ENCODE data around the gene MCAT. TPM values are rescaled to one million over a fixed set of nuclear protein-coding genes. Genes with fewer than 3 reads are reported as not detected.
A peak's percentile ranks its signal among the peaks of the same experiment; 100 is the strongest.
"Not testable (repeated sequence)": the region's sequence is repeated elsewhere in the genome, so short reads cannot be mapped to it uniquely, and the experiment has no call there.

The MCAT gene
- polyA plus RNA-seq, 1 of the 3 experiments (the other 2 are of a cell fraction), result 12.0 TPM

DNA sequence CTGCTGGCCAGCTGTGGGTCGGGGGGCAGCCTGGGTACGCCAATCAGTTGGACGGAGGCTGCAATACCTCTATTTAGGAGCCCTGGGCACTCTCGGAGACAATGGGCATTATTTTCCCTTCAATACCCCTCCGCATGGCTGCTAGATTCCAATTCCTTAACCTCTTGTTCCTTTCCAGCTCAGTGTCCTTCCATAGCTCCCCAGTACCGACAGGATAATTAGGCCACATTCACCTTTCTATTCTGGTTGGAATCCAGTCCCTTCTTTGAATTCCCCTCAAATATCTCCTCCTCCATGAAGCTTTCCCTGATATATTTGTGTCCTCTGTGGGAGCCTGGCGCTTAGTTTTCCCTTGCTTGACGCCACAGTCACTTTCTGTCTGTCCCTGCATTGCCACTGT, 36.9 kb downstream of the MCAT start (continued):
- TF ChIP-seq, protein P1, sequence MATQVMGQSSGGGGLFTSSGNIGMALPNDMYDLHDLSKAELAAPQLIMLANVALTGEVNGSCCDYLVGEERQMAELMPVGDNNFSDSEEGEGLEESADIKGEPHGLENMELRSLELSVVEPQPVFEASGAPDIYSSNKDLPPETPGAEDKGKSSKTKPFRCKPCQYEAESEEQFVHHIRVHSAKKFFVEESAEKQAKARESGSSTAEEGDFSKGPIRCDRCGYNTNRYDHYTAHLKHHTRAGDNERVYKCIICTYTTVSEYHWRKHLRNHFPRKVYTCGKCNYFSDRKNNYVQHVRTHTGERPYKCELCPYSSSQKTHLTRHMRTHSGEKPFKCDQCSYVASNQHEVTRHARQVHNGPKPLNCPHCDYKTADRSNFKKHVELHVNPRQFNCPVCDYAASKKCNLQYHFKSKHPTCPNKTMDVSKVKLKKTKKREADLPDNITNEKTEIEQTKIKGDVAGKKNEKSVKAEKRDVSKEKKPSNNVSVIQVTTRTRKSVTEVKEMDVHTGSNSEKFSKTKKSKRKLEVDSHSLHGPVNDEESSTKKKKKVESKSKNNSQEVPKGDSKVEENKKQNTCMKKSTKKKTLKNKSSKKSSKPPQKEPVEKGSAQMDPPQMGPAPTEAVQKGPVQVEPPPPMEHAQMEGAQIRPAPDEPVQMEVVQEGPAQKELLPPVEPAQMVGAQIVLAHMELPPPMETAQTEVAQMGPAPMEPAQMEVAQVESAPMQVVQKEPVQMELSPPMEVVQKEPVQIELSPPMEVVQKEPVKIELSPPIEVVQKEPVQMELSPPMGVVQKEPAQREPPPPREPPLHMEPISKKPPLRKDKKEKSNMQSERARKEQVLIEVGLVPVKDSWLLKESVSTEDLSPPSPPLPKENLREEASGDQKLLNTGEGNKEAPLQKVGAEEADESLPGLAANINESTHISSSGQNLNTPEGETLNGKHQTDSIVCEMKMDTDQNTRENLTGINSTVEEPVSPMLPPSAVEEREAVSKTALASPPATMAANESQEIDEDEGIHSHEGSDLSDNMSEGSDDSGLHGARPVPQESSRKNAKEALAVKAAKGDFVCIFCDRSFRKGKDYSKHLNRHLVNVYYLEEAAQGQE (IDR thresholded peaks at IDR 0.05; ENCODE audit: low read depth, low read length), result no peak
- TF ChIP-seq JUND (IDR thresholded peaks at IDR 0.05) (no peak), TAF1 (IDR thresholded peaks at IDR 0.05; ENCODE audit: borderline replicate concordance, low read depth, low read length) (no peak), SMC3 (IDR thresholded peaks at IDR 0.05; ENCODE audit: low read depth, low read length) (no peak), RCOR1 (IDR thresholded peaks at IDR 0.05; ENCODE audit: low read length) (no peak)

DNA sequence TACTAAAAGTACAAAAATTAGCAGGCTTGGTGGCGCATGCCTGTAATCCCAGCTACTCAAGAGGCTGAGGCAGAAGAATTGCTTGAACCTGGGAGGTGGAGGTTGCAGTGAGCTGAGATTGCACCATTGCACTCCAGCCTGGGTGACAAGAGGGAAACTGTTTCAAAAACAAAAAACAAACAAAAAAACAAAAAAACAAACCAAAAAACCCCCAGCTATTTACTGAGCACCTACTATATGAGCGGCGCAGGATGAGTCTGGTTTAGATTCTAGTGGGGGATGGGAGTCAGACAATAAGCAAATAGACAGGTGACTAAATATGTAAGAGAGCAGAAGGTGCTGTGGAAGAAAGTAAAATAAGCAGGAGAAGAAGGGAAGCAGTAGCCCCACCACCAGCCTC, 38.2 kb downstream of the MCAT start:
- H3K79me2 ChIP-seq (ENCODE audit: insufficient read depth); H3K9me2 ChIP-seq; H2AFZ ChIP-seq (ENCODE audit: low read depth); H3K4me2 ChIP-seq; DNase-seq; H4K20me1 ChIP-seq (ENCODE audit: insufficient read depth); H3K4me1 ChIP-seq (ENCODE audit: control insufficient read depth in 1 of 2, insufficient read depth in 2 of 2, low read depth in 1 of 2, low read length in 1 of 2); H3K36me3 ChIP-seq (replicated peaks in 1 of 2; ENCODE audit: control insufficient read depth in 1 of 2, insufficient read depth in 2 of 2, low read length in 1 of 2); H3K4me3 ChIP-seq (ENCODE audit: low read depth in 2 of 2, low read length in 1 of 2); H3K9ac ChIP-seq; H3K9me3 ChIP-seq; CTCF ChIA-PET; H3K27me3 ChIP-seq (ENCODE audit: insufficient read depth); H3F3A ChIP-seq (replicated peaks; ENCODE audit: insufficient read depth); POLR2A ChIA-PET; H3K27ac ChIP-seq (ENCODE audit: low read depth in 2 of 2, low read length in 1 of 2): not testable (repeated sequence)
- 96% methylated on average over 3 of the region's 3 CpGs for WGBS (ENCODE audit: low lambda C conversion rate)

DNA sequence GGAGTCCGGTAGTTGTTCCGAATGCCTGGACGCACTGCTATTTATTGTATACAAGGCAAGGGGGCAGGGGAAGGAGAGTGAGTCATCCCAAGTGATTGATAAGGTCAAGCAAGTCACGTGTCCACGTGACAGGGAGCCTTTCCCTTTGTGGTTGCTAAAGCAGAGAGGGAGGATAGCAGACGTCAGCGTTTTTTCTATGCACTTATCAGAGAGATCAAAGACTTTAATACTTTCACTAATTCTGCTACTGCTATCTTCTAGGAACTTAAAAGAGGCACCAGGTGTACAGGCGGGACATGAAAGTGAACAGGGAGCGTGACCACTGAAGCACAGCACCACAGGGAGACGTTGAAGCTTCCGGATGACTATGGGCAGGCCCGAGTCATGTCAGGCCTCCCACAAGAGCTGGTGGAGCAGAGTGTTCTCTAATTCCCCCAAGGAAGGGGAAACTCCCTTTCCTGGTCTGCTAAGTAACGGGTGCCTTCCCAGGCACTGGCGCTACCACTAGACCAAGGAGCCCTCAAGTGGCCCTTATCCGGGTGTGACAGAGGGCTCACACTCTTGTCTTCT, 39.1 kb downstream of the MCAT start:
- H3K4me1 ChIP-seq (ENCODE audit: control insufficient read depth in 1 of 2, insufficient read depth in 2 of 2, low read depth in 1 of 2, low read length in 1 of 2); H3F3A ChIP-seq (replicated peaks; ENCODE audit: insufficient read depth); H3K36me3 ChIP-seq (replicated peaks in 1 of 2; ENCODE audit: control insufficient read depth in 1 of 2, insufficient read depth in 2 of 2, low read length in 1 of 2); H3K27me3 ChIP-seq (ENCODE audit: insufficient read depth); DNase-seq; H3K9me2 ChIP-seq; H2AFZ ChIP-seq (ENCODE audit: low read depth); POLR2A ChIA-PET; H3K27ac ChIP-seq (ENCODE audit: low read depth in 2 of 2, low read length in 1 of 2); H3K4me3 ChIP-seq (ENCODE audit: low read depth in 2 of 2, low read length in 1 of 2); H3K9me3 ChIP-seq; H3K9ac ChIP-seq; H3K4me2 ChIP-seq; H4K20me1 ChIP-seq (ENCODE audit: insufficient read depth); CTCF ChIA-PET; H3K79me2 ChIP-seq (ENCODE audit: insufficient read depth): not testable (repeated sequence)
- WGBS (ENCODE audit: low lambda C conversion rate), result 88% methylated on average over 13 of the region's 15 CpGs

DNA sequence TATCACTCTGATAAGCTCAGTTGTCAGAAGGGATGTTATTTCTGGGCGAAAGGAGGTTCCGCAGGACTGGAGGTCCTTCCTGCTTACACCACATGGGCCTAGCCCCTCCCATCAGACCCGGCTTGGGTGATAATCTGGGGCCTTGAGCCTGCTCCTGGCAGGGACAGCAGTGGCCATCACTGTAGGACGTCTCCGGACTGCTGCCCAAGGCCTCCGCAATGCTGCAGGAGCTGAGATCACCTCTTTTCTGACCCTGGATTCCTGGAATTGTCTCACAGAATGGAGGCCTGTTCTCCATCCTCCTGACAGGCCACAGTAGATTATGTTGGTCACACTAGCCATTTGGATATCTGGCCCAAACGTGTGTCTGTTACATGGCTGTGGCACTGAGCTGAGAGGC, 41.9 kb downstream of the MCAT start:
- no peak for TF ChIP-seq TEAD4 (IDR thresholded peaks at IDR 0.05; ENCODE audit: borderline replicate concordance, insufficient read depth)
- TF ChIP-seq RAD21 (IDR thresholded peaks at IDR 0.05; ENCODE audit: low read length), result no peak
- no peak for TF ChIP-seq SMC3 (IDR thresholded peaks at IDR 0.05; ENCODE audit: low read depth, low read length)
- TF ChIP-seq MXI1 (IDR thresholded peaks at IDR 0.05; ENCODE audit: low read depth, low read length), result no peak
- TF ChIP-seq RCOR1 (IDR thresholded peaks at IDR 0.05; ENCODE audit: low read length), result 0 out of 2 replicates have a peak, but pooled peaks have one; percentile 26
- peak in 1 of 2 experiments; percentile 43; a peak in 1 of 4 replicates for TF ChIP-seq EP300 (IDR thresholded peaks at IDR 0.05; ENCODE audit: borderline replicate concordance in 1 of 2, low read depth in 1 of 2, low read length in 1 of 2)
- no peak for TF ChIP-seq CHD2 (IDR thresholded peaks at IDR 0.05; ENCODE audit: low read length, partially characterized antibody)
- no peak for TF ChIP-seq FOSL2 (IDR thresholded peaks at IDR 0.05; ENCODE audit: borderline replicate concordance, low read depth)
- POLR2A ChIA-PET, result no interaction called here
- no peak overlapping the region for H2AFZ ChIP-seq (ENCODE audit: low read depth)
- CTCF ChIA-PET, result interaction anchor here (1.5 kb wide), 1 partner anchor 9 kb away, joined by 5 read pairs; the partner anchor contains the start of gene BIK
- no CpG with 5 or more reads among the region's 7 CpGs for WGBS (ENCODE audit: low lambda C conversion rate)
- H3F3A ChIP-seq (replicated peaks; ENCODE audit: insufficient read depth), result no peaks in the 10 kb centered on the region
- peaks cover 0 to 9% of the 10 kb centered on the region in 2 experiments; a peak in 1 of 4 replicates for H3K4me1 ChIP-seq (ENCODE audit: control insufficient read depth in 1 of 2, insufficient read depth in 2 of 2, low read depth in 1 of 2, low read length in 1 of 2)
- H3K9me3 ChIP-seq, result no peaks in the 10 kb centered on the region
- no peak overlapping the region for H3K9ac ChIP-seq
- DNase-seq, result peak; percentile 31
- H3K4me3 ChIP-seq (ENCODE audit: low read depth in 2 of 2, low read length in 1 of 2), result no peak overlapping the region
- no peaks in the 10 kb centered on the region for H4K20me1 ChIP-seq (ENCODE audit: insufficient read depth)
- H3K27ac ChIP-seq (ENCODE audit: low read depth in 2 of 2, low read length in 1 of 2), result peak overlapping the region in 1 of 2 experiments; percentile 60; a peak in 1 of 4 replicates
- H3K4me2 ChIP-seq, result no peak overlapping the region
- no peaks in the 10 kb centered on the region for H3K79me2 ChIP-seq (ENCODE audit: insufficient read depth)
- no peaks in the 10 kb centered on the region for H3K36me3 ChIP-seq (replicated peaks in 1 of 2; ENCODE audit: control insufficient read depth in 1 of 2, insufficient read depth in 2 of 2, low read length in 1 of 2)
- H3K27me3 ChIP-seq (ENCODE audit: insufficient read depth), result no peaks in the 10 kb centered on the region
- no peaks in the 10 kb centered on the region for H3K9me2 ChIP-seq

All from SK-N-SH (cell line).